ENCODE measurements around the gene MED13. TPM values are rescaled to one million over a fixed set of nuclear protein-coding genes. Genes with fewer than 3 reads are reported as not detected.
"Not testable (repeated sequence)": the region's sequence is repeated elsewhere in the genome, so short reads cannot be mapped to it uniquely, and the experiment has no call there.

MED13 gene
- total RNA-seq, 1 experiment from 2014 or later: 42.4 TPM

GRCh38 chr17:61972311-61972710 lies 92.8 kb downstream of the MED13 start:
- in situ Hi-C loops (cut with HindIII; ENCODE audit: low pct_unique_long_range_greater_than_20kb, low sequenced_read_pairs): no loop called here
- no peak for DNase-seq (ENCODE audit: low read depth, low spot score)

- DNase-seq (ENCODE audit: low read depth, low spot score): no peak
- in situ Hi-C loops (cut with HindIII; ENCODE audit: low pct_unique_long_range_greater_than_20kb, low sequenced_read_pairs): no loop called here
Observed at GRCh38 chr17:61970030-61970429, 95.0 kb downstream of the MED13 start.

- no peak for DNase-seq (ENCODE audit: low read depth, low spot score)
- in situ Hi-C loops (cut with HindIII; ENCODE audit: low pct_unique_long_range_greater_than_20kb, low sequenced_read_pairs): no loop called here
Observed at GRCh38 chr17:61968757-61969156, 96.3 kb downstream of the MED13 start.

GRCh38 chr17:61967729-61968128 lies 97.3 kb downstream of the MED13 start:
- in situ Hi-C loops (cut with HindIII; ENCODE audit: low pct_unique_long_range_greater_than_20kb, low sequenced_read_pairs): no loop called here
- no peak for DNase-seq (ENCODE audit: low read depth, low spot score)

- in situ Hi-C loops (cut with HindIII; ENCODE audit: low pct_unique_long_range_greater_than_20kb, low sequenced_read_pairs): no loop called here
- no peak for DNase-seq (ENCODE audit: low read depth, low spot score)
Observed at GRCh38 chr17:61966191-61966590, 98.9 kb downstream of the MED13 start.

GRCh38 chr17:61955619-61956018 lies 109.5 kb downstream of the MED13 start:
- no peak for DNase-seq (ENCODE audit: low read depth, low spot score)
- in situ Hi-C loops (cut with HindIII; ENCODE audit: low pct_unique_long_range_greater_than_20kb, low sequenced_read_pairs): no loop called here

GRCh38 chr17:61947367-61948078 lies 117.6 kb downstream of the MED13 start:
- DNase-seq (ENCODE audit: low read depth, low spot score): no peak
- in situ Hi-C loops (cut with HindIII; ENCODE audit: low pct_unique_long_range_greater_than_20kb, low sequenced_read_pairs): no loop called here

- in situ Hi-C loops (cut with HindIII; ENCODE audit: low pct_unique_long_range_greater_than_20kb, low sequenced_read_pairs): no loop called here
- no peak for DNase-seq (ENCODE audit: low read depth, low spot score)
Observed at GRCh38 chr17:61946359-61946758, 118.7 kb downstream of the MED13 start.

GRCh38 chr17:61943117-61943516 lies 122.0 kb downstream of the MED13 start:
- in situ Hi-C loops (cut with HindIII; ENCODE audit: low pct_unique_long_range_greater_than_20kb, low sequenced_read_pairs): no loop called here
- no peak for DNase-seq (ENCODE audit: low read depth, low spot score)

- in situ Hi-C loops (cut with HindIII; ENCODE audit: low pct_unique_long_range_greater_than_20kb, low sequenced_read_pairs): no loop called here
- no peak for DNase-seq (ENCODE audit: low read depth, low spot score)
Observed at GRCh38 chr17:61942085-61942484, 123.0 kb downstream of the MED13 start.

GRCh38 chr17:61928101-61928436 lies 137.0 kb downstream of the MED13 start:
- in situ Hi-C loops (cut with HindIII; ENCODE audit: low pct_unique_long_range_greater_than_20kb, low sequenced_read_pairs): no loop called here
- no peak for DNase-seq (ENCODE audit: low read depth, low spot score)

GRCh38 chr17:61927208-61928100 lies 137.6 kb downstream of the MED13 start, which contains the start of gene INTS2:
TSS of gene INTS2 (minus strand) at chr17:61927982. CDS start at chr17:61926644, 1,338 bp downstream.
- DNase-seq (ENCODE audit: low read depth, low spot score): peak; percentile 98
- in situ Hi-C loops (cut with HindIII; ENCODE audit: low pct_unique_long_range_greater_than_20kb, low sequenced_read_pairs): no loop called here

GRCh38 chr17:61926826-61927207 lies 138.3 kb downstream of the MED13 start:
- in situ Hi-C loops (cut with HindIII; ENCODE audit: low pct_unique_long_range_greater_than_20kb, low sequenced_read_pairs): no loop called here
- no peak for DNase-seq (ENCODE audit: low read depth, low spot score)

- DNase-seq (ENCODE audit: low read depth, low spot score); in situ Hi-C loops (cut with HindIII; ENCODE audit: low pct_unique_long_range_greater_than_20kb, low sequenced_read_pairs): not testable (repeated sequence)
Observed at GRCh38 chr17:61915162-61915561, 149.9 kb downstream of the MED13 start.

- no peak for DNase-seq (ENCODE audit: low read depth, low spot score)
- in situ Hi-C loops (cut with HindIII; ENCODE audit: low pct_unique_long_range_greater_than_20kb, low sequenced_read_pairs): no loop called here
Observed at GRCh38 chr17:61908292-61909037, 156.6 kb downstream of the MED13 start.

- in situ Hi-C loops (cut with HindIII; ENCODE audit: low pct_unique_long_range_greater_than_20kb, low sequenced_read_pairs): no loop called here
- DNase-seq (ENCODE audit: low read depth, low spot score): no peak
Observed at GRCh38 chr17:61907361-61907760, 157.7 kb downstream of the MED13 start.

GRCh38 chr17:61904094-61904710 lies 160.9 kb downstream of the MED13 start:
- in situ Hi-C loops (cut with HindIII; ENCODE audit: low pct_unique_long_range_greater_than_20kb, low sequenced_read_pairs): no loop called here
- no peak for DNase-seq (ENCODE audit: low read depth, low spot score)

GRCh38 chr17:61903251-61903650 lies 161.8 kb downstream of the MED13 start:
- no peak for DNase-seq (ENCODE audit: low read depth, low spot score)
- in situ Hi-C loops (cut with HindIII; ENCODE audit: low pct_unique_long_range_greater_than_20kb, low sequenced_read_pairs): no loop called here
